ENCODE measurements around the gene SARM1. TPM values are rescaled to one million over a fixed set of nuclear protein-coding genes. Genes with fewer than 3 reads are reported as not detected.

SARM1 gene
- total RNA-seq, 1 experiment from 2014 or later, result 37.7 TPM

- no peaks in the 10 kb centered on the region for H3K27me3 ChIP-seq (replicated peaks; ENCODE audit: insufficient read depth, low read depth, low read length, poor library complexity)
- H3K4me1 ChIP-seq (ENCODE audit: insufficient read depth, low read length, poor library complexity, severe bottlenecking), result no peaks in the 10 kb centered on the region
- ChIA-PET CTCF (interaction anchor here (0.6 to 2.7 kb wide), 8 partner anchors 8 to 524 kb away, joined by 3 to 9 read pairs (median 3); partner anchors contain the start of genes LYRM9 and SLC46A1), POLR2A (ENCODE audit: low non-redundant PET) (no interaction called here)
- no peak for TF ChIP-seq EZH2 (IDR thresholded peaks at IDR 0.05; ENCODE audit: borderline replicate concordance, low read depth, low read length, poor library complexity, severe bottlenecking)
- peak; percentile 88 for TF ChIP-seq CTCF (conservative IDR thresholded peaks at IDR 0.05; ENCODE audit: low read depth, low read length)
- no peak overlapping the region for H3K27ac ChIP-seq (ENCODE audit: low read depth, low read length, poor library complexity, severe bottlenecking)
- intact Hi-C loops (cut with micrococcal nuclease; ENCODE audit: unreplicated experiment), result no loop called here
- H3K4me3 ChIP-seq (ENCODE audit: low read depth, low read length, poor library complexity, severe bottlenecking), result no peak overlapping the region
- no peaks in the 10 kb centered on the region for H3K9me3 ChIP-seq (ENCODE audit: low read depth, low read length, poor library complexity, severe bottlenecking)
- peak; percentile 80 for DNase-seq (ENCODE audit: low spot score)
- BruUV-seq (replicated peaks), result no TSS peak
- no peaks in the 10 kb centered on the region for H3K36me3 ChIP-seq (ENCODE audit: insufficient read depth, low read length, poor library complexity, severe bottlenecking)
These were observed 45.3 kb downstream of the SARM1 start for GRCh38 chr17:28416703-28417311.

- intact Hi-C loops (cut with micrococcal nuclease; ENCODE audit: unreplicated experiment), result no loop called here
- Histone ChIP-seq H3K4me3 (ENCODE audit: low read depth, low read length, poor library complexity, severe bottlenecking) (no peak overlapping the region), H3K4me1 (ENCODE audit: insufficient read depth, low read length, poor library complexity, severe bottlenecking) (no peaks in the 10 kb centered on the region), H3K27me3 (replicated peaks; ENCODE audit: insufficient read depth, low read depth, low read length, poor library complexity) (no peaks in the 10 kb centered on the region), H3K9me3 (ENCODE audit: low read depth, low read length, poor library complexity, severe bottlenecking) (no peaks in the 10 kb centered on the region), H3K36me3 (ENCODE audit: insufficient read depth, low read length, poor library complexity, severe bottlenecking) (no peaks in the 10 kb centered on the region), H3K27ac (ENCODE audit: low read depth, low read length, poor library complexity, severe bottlenecking) (no peak overlapping the region)
- BruUV-seq (replicated peaks), result no TSS peak
- ChIA-PET POLR2A (ENCODE audit: low non-redundant PET) (no interaction called here), CTCF (no interaction called here)
- TF ChIP-seq CTCF (conservative IDR thresholded peaks at IDR 0.05; ENCODE audit: low read depth, low read length), result no peak
- TF ChIP-seq EZH2 (IDR thresholded peaks at IDR 0.05; ENCODE audit: borderline replicate concordance, low read depth, low read length, poor library complexity, severe bottlenecking), result no peak
- DNase-seq (ENCODE audit: low spot score), result no peak
These were observed 50.4 kb downstream of the SARM1 start for GRCh38 chr17:28421787-28422305.

- TF ChIP-seq CTCF (conservative IDR thresholded peaks at IDR 0.05; ENCODE audit: low read depth, low read length), result no peak
- ChIA-PET POLR2A (ENCODE audit: low non-redundant PET) (interaction anchor here (0.6 kb wide), 1 partner anchor 14 kb away, joined by 4 read pairs; no protein-coding TSS in a partner anchor), CTCF (interaction anchor here (0.6 kb wide), 1 partner anchor 29 kb away, joined by 4 read pairs; no protein-coding TSS in a partner anchor)
These were observed 53.7 kb downstream of the SARM1 start for GRCh38 chr17:28425206-28425605.

More at GRCh38 chr17:28425206-28425605, 53.7 kb downstream of the SARM1 start:
- no TSS peak for BruUV-seq (replicated peaks)
- H3K36me3 ChIP-seq (ENCODE audit: insufficient read depth, low read length, poor library complexity, severe bottlenecking), result no peaks in the 10 kb centered on the region
- H3K27me3 ChIP-seq (replicated peaks; ENCODE audit: insufficient read depth, low read depth, low read length, poor library complexity), result no peaks in the 10 kb centered on the region
- no peak overlapping the region for H3K4me3 ChIP-seq (ENCODE audit: low read depth, low read length, poor library complexity, severe bottlenecking)
- H3K27ac ChIP-seq (ENCODE audit: low read depth, low read length, poor library complexity, severe bottlenecking), result no peak overlapping the region
- no peak for DNase-seq (ENCODE audit: low spot score)
- no peaks in the 10 kb centered on the region for H3K9me3 ChIP-seq (ENCODE audit: low read depth, low read length, poor library complexity, severe bottlenecking)
- no peaks in the 10 kb centered on the region for H3K4me1 ChIP-seq (ENCODE audit: insufficient read depth, low read length, poor library complexity, severe bottlenecking)
- intact Hi-C loops (cut with micrococcal nuclease; ENCODE audit: unreplicated experiment), result no loop called here

Measured in A673 (cell line).